ENCODE results near the gene NEK2.
"Not testable (repeated sequence)": the region's sequence is repeated elsewhere in the genome, so short reads cannot be mapped to it uniquely, and the experiment has no call there.

The NEK2 gene

GRCh38 chr1:211693911-211694310, 18.5 kb upstream of the NEK2 start:
- not testable (repeated sequence) for DNase-seq

GRCh38 chr1:211688421-211688820, 13.0 kb upstream of the NEK2 start:
- no peak for DNase-seq

- no peak for DNase-seq
Measured at GRCh38 chr1:211687462-211688215, 12.2 kb upstream of the NEK2 start.

GRCh38 chr1:211685823-211686222, 10.4 kb upstream of the NEK2 start:
- DNase-seq, result no peak

GRCh38 chr1:211684791-211685190, 9.4 kb upstream of the NEK2 start:
- DNase-seq, result no peak

GRCh38 chr1:211684331-211684730, 8.9 kb upstream of the NEK2 start:
- DNase-seq, result no peak

- no peak for DNase-seq
Measured at GRCh38 chr1:211683396-211684297, 8.2 kb upstream of the NEK2 start.

- DNase-seq, result not testable (repeated sequence)
Measured at GRCh38 chr1:211682186-211682585, 6.8 kb upstream of the NEK2 start.

- DNase-seq, result peak; percentile 93
Measured at GRCh38 chr1:211680752-211681327, 5.4 kb upstream of the NEK2 start.

GRCh38 chr1:211677659-211678058, 2.2 kb upstream of the NEK2 start:
- no peak for DNase-seq

- no peak for DNase-seq
Measured at GRCh38 chr1:211676761-211677160, 1.3 kb upstream of the NEK2 start.

- DNase-seq, result no peak
Measured at GRCh38 chr1:211676106-211676583, 724 bp upstream of the NEK2 start.

- DNase-seq, result no peak
Measured at GRCh38 chr1:211667065-211667617, 8.3 kb downstream of the NEK2 start.

GRCh38 chr1:211660718-211661222, 14.7 kb downstream of the NEK2 start:
- DNase-seq, result no peak

- DNase-seq, result no peak
Measured at GRCh38 chr1:211656728-211657127, 18.7 kb downstream of the NEK2 start.

GRCh38 chr1:211654838-211655787, 20.3 kb downstream of the NEK2 start:
- DNase-seq, result peak; percentile 91

- no peak for DNase-seq
Measured at GRCh38 chr1:211653959-211654496, 21.4 kb downstream of the NEK2 start.

- DNase-seq, result no peak
Measured at GRCh38 chr1:211653293-211653692, 22.1 kb downstream of the NEK2 start.

- no peak for DNase-seq
Measured at GRCh38 chr1:211652371-211652770, 23.1 kb downstream of the NEK2 start.

GRCh38 chr1:211650904-211651303, 24.5 kb downstream of the NEK2 start:
- DNase-seq, result no peak

Data from NCI-H510A treated with DMSO at 0.1 percent for 48 hours (cell line).